Activated naive CD8-positive, alpha-beta T cell (primary cell): ENCODE measurements around the gene SHPK.

Source experiments
- H3K27ac Mint-ChIP-seq: one replicate; pipeline ENCODE4 v1.8.0; 2021; ENCODE audit warnings: mixed read lengths
- H3K27me3 Mint-ChIP-seq: one replicate; pipeline ENCODE4 v1.8.0; 2021; ENCODE audit warnings: mixed read lengths
- H3K36me3 Mint-ChIP-seq: one replicate; pipeline ENCODE4 v1.8.0; 2021; ENCODE audit warnings: mixed read lengths
- H3K4me1 Mint-ChIP-seq: one replicate; pipeline ENCODE4 v1.8.0; 2021; ENCODE audit warnings: low read depth, mixed read lengths
- H3K4me3 Mint-ChIP-seq: one replicate; pipeline ENCODE4 v1.8.0; 2021; ENCODE audit warnings: mild to moderate bottlenecking, mixed read lengths
- H3K9me3 Mint-ChIP-seq: one replicate; pipeline ENCODE4 v1.8.0; 2021; ENCODE audit warnings: low read depth, mixed read lengths

SHPK gene

DNA sequence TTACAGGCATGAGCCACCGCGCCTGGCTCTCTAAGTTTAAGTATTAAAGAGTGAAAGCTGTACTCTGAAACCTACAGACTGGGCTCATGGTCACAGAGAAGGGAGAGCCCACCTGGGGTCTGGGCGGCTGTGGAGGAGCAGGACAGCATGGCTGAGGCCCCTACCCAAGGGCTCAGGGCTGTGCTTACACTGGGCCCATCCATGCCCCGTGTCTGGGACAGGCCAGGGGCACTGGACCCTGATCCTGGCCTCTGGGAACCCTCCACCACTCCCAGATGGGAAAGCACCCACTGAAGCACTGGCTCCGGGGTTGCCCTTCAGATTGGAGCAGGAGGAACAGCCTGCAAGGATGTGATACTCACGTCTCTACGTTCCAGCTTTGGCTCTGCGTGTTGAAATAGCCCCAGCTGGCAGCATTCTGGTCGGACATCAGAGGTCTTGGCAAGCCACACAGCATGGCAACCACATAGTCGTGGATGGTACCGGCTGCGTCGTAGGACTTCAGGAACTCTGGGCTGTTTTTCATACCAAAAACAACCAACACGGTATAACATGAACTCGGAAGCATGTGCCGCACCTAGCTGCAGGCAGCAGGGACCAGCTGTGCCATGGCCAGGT lies 13.0 kb downstream of the SHPK start:
- Mint-ChIP-seq H3K27ac (no peak overlapping the region), H3K27me3 (no peaks in the 10 kb centered on the region), H3K9me3 (no peaks in the 10 kb centered on the region), H3K4me3 (no peak overlapping the region), H3K4me1 (no peaks in the 10 kb centered on the region), H3K36me3 (peaks cover 24% of the 10 kb centered on the region)

- no peak overlapping the region for H3K27ac Mint-ChIP-seq
- H3K36me3 Mint-ChIP-seq: peaks cover 21% of the 10 kb centered on the region
- no peaks in the 10 kb centered on the region for H3K27me3 Mint-ChIP-seq
- H3K9me3 Mint-ChIP-seq: no peaks in the 10 kb centered on the region
- no peaks in the 10 kb centered on the region for H3K4me1 Mint-ChIP-seq
- H3K4me3 Mint-ChIP-seq: no peak overlapping the region
Measured at GRCh38 chr17:3621146-3621720, 14.8 kb downstream of the SHPK start.

- H3K27me3 Mint-ChIP-seq: no peaks in the 10 kb centered on the region
- H3K4me3 Mint-ChIP-seq: no peak overlapping the region
- H3K36me3 Mint-ChIP-seq: peaks cover 23% of the 10 kb centered on the region
- no peaks in the 10 kb centered on the region for H3K4me1 Mint-ChIP-seq
- no peaks in the 10 kb centered on the region for H3K9me3 Mint-ChIP-seq
- no peak overlapping the region for H3K27ac Mint-ChIP-seq
Measured at GRCh38 chr17:3615160-3615870, 20.7 kb downstream of the SHPK start.

DNA sequence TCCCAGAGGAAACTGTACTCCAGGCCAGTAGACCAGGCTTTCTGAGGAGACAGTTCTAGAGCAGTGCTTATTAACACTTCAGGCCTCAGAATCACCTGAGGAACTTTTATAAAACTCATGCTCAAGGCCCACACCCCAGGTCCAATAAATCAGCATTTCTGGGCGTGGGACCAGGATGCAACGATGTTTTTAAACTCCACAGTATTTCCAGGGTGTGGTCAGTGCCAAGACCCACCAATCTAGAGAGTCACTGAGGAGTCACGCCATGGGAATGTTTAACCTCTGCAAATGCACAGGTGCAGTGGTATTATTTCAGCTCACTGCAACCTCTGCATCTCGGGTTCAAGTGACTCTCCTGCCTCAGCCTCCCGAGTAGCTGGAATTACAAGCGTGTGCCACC lies 22.9 kb downstream of the SHPK start:
- H3K4me1 Mint-ChIP-seq: no peaks in the 10 kb centered on the region
- H3K9me3 Mint-ChIP-seq: no peaks in the 10 kb centered on the region
- H3K27ac Mint-ChIP-seq: no peak overlapping the region
- no peaks in the 10 kb centered on the region for H3K27me3 Mint-ChIP-seq
- peaks cover 17% of the 10 kb centered on the region for H3K36me3 Mint-ChIP-seq
- H3K4me3 Mint-ChIP-seq: no peak overlapping the region

GRCh38 chr17:3610523-3610922 lies 25.5 kb downstream of the SHPK start:
- H3K36me3 Mint-ChIP-seq: peaks cover 9% of the 10 kb centered on the region
- no peaks in the 10 kb centered on the region for H3K4me1 Mint-ChIP-seq
- no peak overlapping the region for H3K27ac Mint-ChIP-seq
- H3K4me3 Mint-ChIP-seq: no peak overlapping the region
- H3K27me3 Mint-ChIP-seq: no peaks in the 10 kb centered on the region
- no peaks in the 10 kb centered on the region for H3K9me3 Mint-ChIP-seq

DNA sequence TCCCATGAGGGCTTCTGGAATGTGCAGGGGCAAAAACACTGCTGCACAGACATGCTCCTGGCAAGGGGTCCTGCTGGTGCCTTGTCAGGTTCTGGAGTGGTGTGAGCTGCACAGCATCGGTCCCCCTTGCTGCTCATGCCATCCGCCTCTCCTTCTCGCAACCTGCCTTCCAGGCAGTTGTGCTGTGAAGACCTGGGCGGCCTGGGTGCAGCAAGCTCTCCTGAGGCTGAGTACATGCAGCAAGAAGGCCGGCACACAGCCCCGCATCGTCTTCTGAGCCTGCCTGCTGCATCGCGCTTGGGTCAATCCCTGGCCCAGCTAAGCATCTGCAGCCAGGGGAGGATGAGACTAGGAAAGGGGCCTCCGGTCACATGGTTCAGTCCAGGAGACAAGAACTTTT lies 26.4 kb downstream of the SHPK start:
- Mint-ChIP-seq H3K27me3 (no peaks in the 10 kb centered on the region), H3K4me3 (no peak overlapping the region), H3K4me1 (no peaks in the 10 kb centered on the region), H3K9me3 (no peaks in the 10 kb centered on the region), H3K36me3 (peaks cover 4% of the 10 kb centered on the region), H3K27ac (no peak overlapping the region)

GRCh38 chr17:3603870-3604259 lies 32.2 kb downstream of the SHPK start:
- Mint-ChIP-seq H3K4me3 (no peak overlapping the region), H3K27ac (no peak overlapping the region), H3K9me3 (no peaks in the 10 kb centered on the region), H3K36me3 (peaks cover 3% of the 10 kb centered on the region), H3K27me3 (no peaks in the 10 kb centered on the region), H3K4me1 (no peaks in the 10 kb centered on the region)

DNA sequence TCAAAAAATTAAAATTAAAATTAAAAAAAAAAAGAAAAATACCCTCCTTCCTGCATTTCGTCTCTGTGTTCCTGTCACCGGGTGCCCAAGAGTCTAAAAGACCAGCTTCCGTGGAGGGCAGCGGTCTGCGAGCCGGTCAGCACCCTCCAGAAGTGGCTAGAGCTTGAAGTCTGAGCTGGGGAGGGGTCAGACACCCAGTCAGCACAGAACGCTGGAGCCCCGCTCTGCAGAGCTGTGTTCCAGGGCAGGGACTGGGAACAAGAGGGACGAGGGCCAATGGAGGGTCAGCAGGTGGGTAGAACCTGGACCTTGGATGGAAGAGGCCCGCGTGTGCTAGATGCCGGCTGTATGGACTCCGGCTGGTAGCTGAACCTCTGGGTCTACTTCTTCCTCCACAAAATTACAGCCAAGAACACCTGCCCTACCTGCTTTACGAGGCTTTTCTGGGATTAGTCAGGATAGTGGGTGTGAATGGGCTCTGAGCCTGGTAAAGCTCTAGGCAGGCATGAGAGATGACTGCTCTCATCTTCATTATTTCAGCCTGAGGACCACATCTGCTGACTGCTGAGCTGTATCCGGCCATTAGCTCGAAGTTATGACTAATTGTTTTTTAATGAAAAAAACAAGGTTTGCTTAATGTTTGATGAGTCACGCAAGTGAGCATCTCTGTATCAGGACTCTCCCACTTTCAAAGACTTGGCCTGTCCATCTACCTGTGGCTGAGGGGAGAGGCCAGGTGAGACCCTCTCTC lies 32.8 kb downstream of the SHPK start:
- no peaks in the 10 kb centered on the region for H3K9me3 Mint-ChIP-seq
- peaks cover 2% of the 10 kb centered on the region for H3K36me3 Mint-ChIP-seq
- no peak overlapping the region for H3K4me3 Mint-ChIP-seq
- no peak overlapping the region for H3K27ac Mint-ChIP-seq
- H3K27me3 Mint-ChIP-seq: no peaks in the 10 kb centered on the region
- no peaks in the 10 kb centered on the region for H3K4me1 Mint-ChIP-seq

- Mint-ChIP-seq H3K4me3 (no peak overlapping the region), H3K27ac (no peak overlapping the region), H3K9me3 (no peaks in the 10 kb centered on the region), H3K27me3 (no peaks in the 10 kb centered on the region), H3K4me1 (no peaks in the 10 kb centered on the region), H3K36me3 (no peaks in the 10 kb centered on the region)
Measured at GRCh38 chr17:3602499-3602898, 33.6 kb downstream of the SHPK start.

DNA sequence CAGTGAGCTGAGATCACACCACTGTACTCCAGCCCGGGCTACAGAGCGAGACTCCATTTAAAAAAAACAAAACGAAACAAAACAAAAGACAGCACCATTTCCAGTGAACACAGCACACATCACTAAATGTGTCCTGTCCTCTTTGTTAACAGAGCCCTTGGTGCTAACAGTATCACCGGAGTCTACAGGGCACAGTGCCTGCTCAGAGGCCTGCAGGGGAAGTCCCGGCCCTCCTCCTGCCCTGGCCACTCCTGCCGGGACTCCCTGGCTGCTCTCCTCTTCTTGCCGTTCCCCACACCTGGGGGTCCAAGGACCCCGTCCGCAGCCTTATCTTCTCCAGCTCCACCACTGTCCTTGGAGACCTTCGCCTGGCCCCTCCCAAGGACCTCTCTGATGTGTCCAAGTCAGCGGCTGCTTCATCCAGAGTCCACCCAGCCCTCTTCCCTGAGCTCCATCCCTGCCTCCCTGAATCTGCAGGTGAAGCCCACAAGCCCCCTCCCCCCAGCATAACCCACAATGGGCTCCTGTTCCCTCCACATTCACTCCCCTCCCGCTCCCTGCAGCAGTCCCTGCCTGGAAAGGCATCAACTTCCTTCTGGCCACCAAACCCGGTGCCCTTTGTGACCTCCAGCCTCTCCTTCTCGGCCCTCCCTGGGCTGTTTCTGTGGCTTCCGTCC lies 35.4 kb downstream of the SHPK start:
- Mint-ChIP-seq H3K4me1 (no peaks in the 10 kb centered on the region), H3K27me3 (no peaks in the 10 kb centered on the region), H3K27ac (no peak overlapping the region), H3K36me3 (no peaks in the 10 kb centered on the region), H3K4me3 (no peak overlapping the region), H3K9me3 (no peaks in the 10 kb centered on the region)

DNA sequence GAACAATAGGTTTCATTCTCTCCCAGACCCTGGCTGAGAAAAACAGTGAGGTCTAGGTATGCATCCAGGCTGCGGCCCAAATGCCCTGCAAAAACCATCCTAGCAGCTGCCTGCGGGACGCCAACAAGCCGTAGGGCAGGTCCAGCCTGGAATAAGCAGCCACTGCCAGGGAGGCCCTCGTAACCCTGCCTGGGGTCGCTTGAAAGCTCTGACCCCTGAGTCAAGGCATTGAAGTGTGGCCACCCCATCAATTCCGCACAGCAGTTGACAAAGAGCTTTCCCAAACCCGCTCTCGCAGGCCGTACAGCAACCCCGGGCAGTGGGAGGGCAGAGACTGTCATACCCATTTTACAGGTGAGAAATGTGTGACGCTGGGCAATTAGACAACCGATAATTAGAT lies 38.0 kb downstream of the SHPK start:
- no peaks in the 10 kb centered on the region for H3K27me3 Mint-ChIP-seq

GRCh38 chr17:3596804-3597464 lies 39.1 kb downstream of the SHPK start:
- Mint-ChIP-seq H3K27me3 (no peaks in the 10 kb centered on the region), H3K4me1 (no peaks in the 10 kb centered on the region), H3K4me3 (no peak overlapping the region), H3K27ac (no peak overlapping the region), H3K9me3 (no peaks in the 10 kb centered on the region), H3K36me3 (no peaks in the 10 kb centered on the region)

More for the DNA sequence above, 38.0 kb downstream of the SHPK start:
- no peak overlapping the region for H3K27ac Mint-ChIP-seq
- H3K36me3 Mint-ChIP-seq: no peaks in the 10 kb centered on the region
- H3K4me3 Mint-ChIP-seq: no peak overlapping the region
- no peaks in the 10 kb centered on the region for H3K9me3 Mint-ChIP-seq
- no peaks in the 10 kb centered on the region for H3K4me1 Mint-ChIP-seq

GRCh38 chr17:3594976-3595375 lies 41.1 kb downstream of the SHPK start:
- no peak overlapping the region for H3K4me3 Mint-ChIP-seq
- no peaks in the 10 kb centered on the region for H3K9me3 Mint-ChIP-seq
- H3K27ac Mint-ChIP-seq: no peak overlapping the region
- no peaks in the 10 kb centered on the region for H3K27me3 Mint-ChIP-seq
- no peaks in the 10 kb centered on the region for H3K36me3 Mint-ChIP-seq
- no peaks in the 10 kb centered on the region for H3K4me1 Mint-ChIP-seq

DNA sequence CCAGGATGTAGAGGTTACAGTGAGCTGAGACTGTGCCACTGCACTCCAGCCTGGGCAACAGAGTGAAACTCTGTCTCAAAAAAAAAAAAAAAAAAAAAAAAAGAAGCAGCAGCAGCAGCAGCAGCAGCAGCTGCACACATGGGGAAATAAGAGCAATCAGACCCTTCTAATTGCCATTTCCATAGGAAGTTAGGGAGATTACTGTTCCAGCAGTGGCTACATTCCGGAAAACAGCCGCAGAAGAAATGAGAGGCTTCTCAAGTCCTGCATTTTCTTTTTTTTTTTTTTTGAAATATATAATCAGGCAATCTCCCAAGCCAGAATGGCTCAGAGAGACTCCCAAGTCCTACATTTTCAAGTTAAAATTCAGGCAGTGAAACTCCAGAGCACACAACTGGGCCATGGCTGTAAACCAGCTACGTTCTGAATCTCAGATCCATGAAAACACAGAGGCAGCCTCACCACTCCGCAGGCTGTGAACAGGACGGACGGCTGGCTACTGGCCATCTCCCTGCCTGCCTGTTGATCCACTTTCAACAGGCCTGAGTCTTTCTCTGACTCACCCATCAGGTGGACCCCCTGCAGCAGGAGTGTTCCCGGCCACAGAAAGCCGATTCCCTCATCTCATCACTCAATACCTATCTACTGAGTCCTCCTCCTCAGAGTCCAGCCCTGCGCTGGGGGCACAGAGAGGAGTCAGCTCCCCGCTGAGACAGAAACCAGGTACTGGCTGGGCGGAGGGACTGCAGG lies 41.8 kb downstream of the SHPK start:
- no peak overlapping the region for H3K4me3 Mint-ChIP-seq

More for the DNA sequence above, 41.8 kb downstream of the SHPK start:
- no peaks in the 10 kb centered on the region for H3K9me3 Mint-ChIP-seq
- H3K36me3 Mint-ChIP-seq: peaks cover 2% of the 10 kb centered on the region
- H3K4me1 Mint-ChIP-seq: no peaks in the 10 kb centered on the region
- no peaks in the 10 kb centered on the region for H3K27me3 Mint-ChIP-seq
- no peak overlapping the region for H3K27ac Mint-ChIP-seq
